Duodenal mucosa (tissue), 2 donors: ENCODE results near the gene TNPO3.

ENCODE experiments used
- H3K27ac ChIP-seq: one replicate; pipeline ENCODE4 v1.7.0; 2013; ENCODE audit warnings: low read depth, low read length
- H3K27me3 ChIP-seq, 2 donors: one replicate each; pipeline ENCODE4 v1.7.0; 2013; ENCODE audit warnings: low read length in 2 of 2, control low read depth in 1 of 2; ENCODE audit not compliant: insufficient read depth in 2 of 2, control insufficient read depth in 1 of 2
- H3K36me3 ChIP-seq, 2 donors: one replicate each; pipeline ENCODE4 v1.7.0; 2013; ENCODE audit warnings: low read length in 2 of 2, control low read depth in 1 of 2; ENCODE audit not compliant: insufficient read depth in 2 of 2, control insufficient read depth in 1 of 2
- H3K4me1 ChIP-seq, 2 donors: one replicate each; pipeline ENCODE4 v1.7.0; 2013; ENCODE audit warnings: low read length in 2 of 2, control low read depth in 1 of 2; ENCODE audit not compliant: insufficient read depth in 2 of 2, control insufficient read depth in 1 of 2
- H3K4me3 ChIP-seq, 2 donors: one replicate each; pipeline ENCODE4 v1.7.0; 2013; ENCODE audit warnings: low read length in 2 of 2, low read depth in 1 of 2
- H3K9ac ChIP-seq, 2 donors: one replicate each; pipeline ENCODE4 v1.7.0; 2013; ENCODE audit warnings: low read length in 2 of 2, low read depth in 1 of 2
- H3K9me3 ChIP-seq, 2 donors: one replicate each; pipeline ENCODE4 v1.7.0; 2013; ENCODE audit warnings: low read length in 2 of 2, control low read depth in 1 of 2; ENCODE audit not compliant: control insufficient read depth in 1 of 2

The TNPO3 gene

GRCh38 chr7:129021656-129022055 is 33.3 kb downstream of the TNPO3 start:
- H3K27me3 ChIP-seq, result no peaks in the 10 kb centered on the region
- H3K4me1 ChIP-seq, result peaks cover 0 to 6% of the 10 kb centered on the region in 2 donors
- no peak overlapping the region for H3K27ac ChIP-seq
- no peak overlapping the region for H3K9ac ChIP-seq
- H3K4me3 ChIP-seq, result no peak overlapping the region
- no peaks in the 10 kb centered on the region for H3K9me3 ChIP-seq
- no peaks in the 10 kb centered on the region for H3K36me3 ChIP-seq

GRCh38 chr7:129017933-129018538 is 36.9 kb downstream of the TNPO3 start:
- no peaks in the 10 kb centered on the region for H3K27me3 ChIP-seq
- H3K36me3 ChIP-seq, result peaks cover 12 to 22% of the 10 kb centered on the region in 2 donors

GRCh38 chr7:129017264-129017663 is 37.6 kb downstream of the TNPO3 start:
- H3K4me3 ChIP-seq, result no peak overlapping the region
- H3K9me3 ChIP-seq, result no peaks in the 10 kb centered on the region
- peaks cover 0 to 6% of the 10 kb centered on the region in 2 donors for H3K4me1 ChIP-seq
- no peak overlapping the region for H3K9ac ChIP-seq
- H3K27ac ChIP-seq, result no peak overlapping the region
- H3K27me3 ChIP-seq, result no peaks in the 10 kb centered on the region
- peaks cover 12 to 22% of the 10 kb centered on the region in 2 donors for H3K36me3 ChIP-seq

More at GRCh38 chr7:129017933-129018538, 36.9 kb downstream of the TNPO3 start:
- Histone ChIP-seq H3K4me1 (peaks cover 0 to 6% of the 10 kb centered on the region in 2 donors), H3K4me3 (no peak overlapping the region), H3K27ac (no peak overlapping the region), H3K9ac (no peak overlapping the region), H3K9me3 (no peaks in the 10 kb centered on the region)

GRCh38 chr7:129014501-129015101 is 40.3 kb downstream of the TNPO3 start:
- Histone ChIP-seq H3K4me1 (peaks cover 0 to 6% of the 10 kb centered on the region in 2 donors), H3K9ac (no peak overlapping the region), H3K36me3 (peaks cover 12 to 23% of the 10 kb centered on the region in 2 donors), H3K27ac (no peak overlapping the region), H3K4me3 (no peak overlapping the region), H3K27me3 (no peaks in the 10 kb centered on the region), H3K9me3 (no peaks in the 10 kb centered on the region)

GRCh38 chr7:129013048-129013724 is 41.7 kb downstream of the TNPO3 start:
- H3K27ac ChIP-seq, result no peak overlapping the region
- H3K36me3 ChIP-seq, result peaks cover 12 to 26% of the 10 kb centered on the region in 2 donors
- no peak overlapping the region for H3K9ac ChIP-seq
- no peaks in the 10 kb centered on the region for H3K9me3 ChIP-seq
- H3K4me3 ChIP-seq, result no peak overlapping the region
- peaks cover 0 to 5% of the 10 kb centered on the region in 2 donors for H3K4me1 ChIP-seq
- H3K27me3 ChIP-seq, result no peaks in the 10 kb centered on the region

- Histone ChIP-seq H3K9ac (no peak overlapping the region), H3K27ac (no peak overlapping the region), H3K36me3 (peaks cover 12 to 26% of the 10 kb centered on the region in 2 donors), H3K27me3 (no peaks in the 10 kb centered on the region), H3K4me1 (no peaks in the 10 kb centered on the region), H3K4me3 (no peak overlapping the region), H3K9me3 (no peaks in the 10 kb centered on the region)
These were observed 42.3 kb downstream of the TNPO3 start for GRCh38 chr7:129012641-129013040.

GRCh38 chr7:129010075-129010474 is 44.8 kb downstream of the TNPO3 start:
- H3K36me3 ChIP-seq, result peaks cover 10 to 30% of the 10 kb centered on the region in 2 donors
- H3K9ac ChIP-seq, result no peak overlapping the region
- no peaks in the 10 kb centered on the region for H3K27me3 ChIP-seq
- no peaks in the 10 kb centered on the region for H3K9me3 ChIP-seq
- H3K27ac ChIP-seq, result no peak overlapping the region
- H3K4me3 ChIP-seq, result no peak overlapping the region
- H3K4me1 ChIP-seq, result no peaks in the 10 kb centered on the region

GRCh38 chr7:129009437-129009836 is 45.5 kb downstream of the TNPO3 start:
- Histone ChIP-seq H3K9me3 (no peaks in the 10 kb centered on the region), H3K36me3 (peaks cover 4 to 28% of the 10 kb centered on the region in 2 donors), H3K4me1 (no peaks in the 10 kb centered on the region), H3K9ac (no peak overlapping the region), H3K27ac (no peak overlapping the region), H3K4me3 (no peak overlapping the region), H3K27me3 (no peaks in the 10 kb centered on the region)

- H3K27me3 ChIP-seq, result no peaks in the 10 kb centered on the region
- peaks cover 5 to 22% of the 10 kb centered on the region in 2 donors for H3K36me3 ChIP-seq
- H3K27ac ChIP-seq, result no peak overlapping the region
These were observed 46.1 kb downstream of the TNPO3 start for GRCh38 chr7:129008645-129009414.

GRCh38 chr7:129007572-129007971 is 47.3 kb downstream of the TNPO3 start:
- Histone ChIP-seq H3K27ac (no peak overlapping the region), H3K4me1 (no peaks in the 10 kb centered on the region), H3K36me3 (peaks cover 5 to 17% of the 10 kb centered on the region in 2 donors)

More at GRCh38 chr7:129008645-129009414, 46.1 kb downstream of the TNPO3 start:
- no peaks in the 10 kb centered on the region for H3K9me3 ChIP-seq
- no peak overlapping the region for H3K9ac ChIP-seq
- no peak overlapping the region for H3K4me3 ChIP-seq
- no peaks in the 10 kb centered on the region for H3K4me1 ChIP-seq

More at GRCh38 chr7:129007572-129007971, 47.3 kb downstream of the TNPO3 start:
- no peak overlapping the region for H3K9ac ChIP-seq
- H3K9me3 ChIP-seq, result no peaks in the 10 kb centered on the region
- no peaks in the 10 kb centered on the region for H3K27me3 ChIP-seq
- H3K4me3 ChIP-seq, result no peak overlapping the region
